ENCODE results near the gene GABRP. TPM values are rescaled to one million over a fixed set of nuclear protein-coding genes. Genes with fewer than 3 reads are reported as not detected.

Gene GABRP
- polyA plus RNA-seq, 1 donor from 2014 or later = not detected

GRCh38 chr5:170785416-170785815 is 1.9 kb downstream of the GABRP start:
- Histone ChIP-seq H3K27me3 (ENCODE audit: insufficient read depth, low read depth, low read length) (no peaks in the 10 kb centered on the region), H3K9me2 (ENCODE audit: insufficient read depth, low read length) (no peaks in the 10 kb centered on the region), H3F3A (ENCODE audit: insufficient read depth, low read length, poor library complexity, severe bottlenecking) (no peaks in the 10 kb centered on the region), H3K79me2 (replicated peaks; ENCODE audit: insufficient read depth, low read length) (no peaks in the 10 kb centered on the region), H3K36me3 (ENCODE audit: insufficient read depth, low read length) (no peaks in the 10 kb centered on the region), H3K27ac (ENCODE audit: low read length) (no peak overlapping the region), H4K20me1 (ENCODE audit: insufficient read depth) (no peaks in the 10 kb centered on the region), H3K4me3 (ENCODE audit: low read length) (no peak overlapping the region), H2AFZ (ENCODE audit: low read depth, low read length) (no peak overlapping the region), H3K9ac (ENCODE audit: low read length) (no peak overlapping the region), H3K9me3 (ENCODE audit: low read length) (no peaks in the 10 kb centered on the region), H3K4me2 (ENCODE audit: low read length) (no peak overlapping the region)
- TF ChIP-seq REST (IDR thresholded peaks at IDR 0.05; ENCODE audit: borderline replicate concordance) (no peak), MXI1 (conservative IDR thresholded peaks at IDR 0.05; ENCODE audit: poor library complexity, severe bottlenecking) (no peak), RAD21 (conservative IDR thresholded peaks at IDR 0.05) (no peak), TAF1 (IDR thresholded peaks at IDR 0.05; ENCODE audit: low read depth) (no peak), CTCF (IDR thresholded peaks at IDR 0.05; ENCODE audit: poor library complexity, severe bottlenecking) (no peak), EZH2 (IDR thresholded peaks at IDR 0.05; ENCODE audit: borderline replicate concordance, insufficient read depth, low read length, poor library complexity, severe bottlenecking) (no peak), EP300 (conservative IDR thresholded peaks at IDR 0.05; ENCODE audit: poor library complexity, severe bottlenecking) (no peak), SMC3 (conservative IDR thresholded peaks at IDR 0.05; ENCODE audit: poor library complexity) (no peak), POLR2AphosphoS5 (IDR thresholded peaks at IDR 0.05) (no peak)

GRCh38 chr5:170787216-170787615 is 3.7 kb downstream of the GABRP start:
- TF ChIP-seq TAF1 (IDR thresholded peaks at IDR 0.05; ENCODE audit: low read depth) (no peak), EZH2 (IDR thresholded peaks at IDR 0.05; ENCODE audit: borderline replicate concordance, insufficient read depth, low read length, poor library complexity, severe bottlenecking) (no peak), SMC3 (conservative IDR thresholded peaks at IDR 0.05; ENCODE audit: poor library complexity) (no peak), RAD21 (conservative IDR thresholded peaks at IDR 0.05) (no peak), EP300 (conservative IDR thresholded peaks at IDR 0.05; ENCODE audit: poor library complexity, severe bottlenecking) (no peak), MXI1 (conservative IDR thresholded peaks at IDR 0.05; ENCODE audit: poor library complexity, severe bottlenecking) (no peak), POLR2AphosphoS5 (IDR thresholded peaks at IDR 0.05) (no peak), REST (IDR thresholded peaks at IDR 0.05; ENCODE audit: borderline replicate concordance) (no peak), CTCF (IDR thresholded peaks at IDR 0.05; ENCODE audit: poor library complexity, severe bottlenecking) (no peak)
- H3K4me3 ChIP-seq (ENCODE audit: low read length) = no peak overlapping the region
- H3K36me3 ChIP-seq (ENCODE audit: insufficient read depth, low read length) = no peaks in the 10 kb centered on the region
- H2AFZ ChIP-seq (ENCODE audit: low read depth, low read length) = no peak overlapping the region
- H3K9me3 ChIP-seq (ENCODE audit: low read length) = no peaks in the 10 kb centered on the region
- no peaks in the 10 kb centered on the region for H3K27me3 ChIP-seq (ENCODE audit: insufficient read depth, low read depth, low read length)
- H3F3A ChIP-seq (ENCODE audit: insufficient read depth, low read length, poor library complexity, severe bottlenecking) = no peaks in the 10 kb centered on the region
- no peak overlapping the region for H3K4me2 ChIP-seq (ENCODE audit: low read length)
- H3K9me2 ChIP-seq (ENCODE audit: insufficient read depth, low read length) = no peaks in the 10 kb centered on the region
- H3K79me2 ChIP-seq (replicated peaks; ENCODE audit: insufficient read depth, low read length) = no peaks in the 10 kb centered on the region
- H3K27ac ChIP-seq (ENCODE audit: low read length) = no peak overlapping the region
- H3K9ac ChIP-seq (ENCODE audit: low read length) = no peak overlapping the region
- H4K20me1 ChIP-seq (ENCODE audit: insufficient read depth) = no peaks in the 10 kb centered on the region

All from neural cell (in vitro differentiated cells).